OCI-LY1 (cell line): Measurements from ENCODE around the gene SLC25A26.

Experiments
- H2AFZ ChIP-seq: fragments of 200-600 bp; sonication (generic), shearing (Covaris generic); 2 replicates; pipeline ENCODE4 v1.6.0; 2014; ENCODE audit warnings: antibody characterized with exemption, mild to moderate bottlenecking, low read length
- H3F3A ChIP-seq: fragments of 200-600 bp; sonication (generic), shearing (Covaris generic); 2 replicates; pipeline ENCODE4 v1.6.0; 2014; ENCODE audit warnings: mild to moderate bottlenecking, antibody characterized with exemption, low read length, moderate library complexity; ENCODE audit not compliant: insufficient read depth
- H3K27ac ChIP-seq: fragments of 200-600 bp; sonication (generic); 2 replicates; pipeline ENCODE4 v1.5.1; 2014; ENCODE audit warnings: low read length, mixed run types, mild to moderate bottlenecking, low read depth; ENCODE audit not compliant: poor library complexity, severe bottlenecking
- H3K27me3 ChIP-seq: fragments of 200-600 bp; sonication (generic); 2 replicates; pipeline ENCODE4 v1.6.0; 2014; ENCODE audit warnings: antibody characterized with exemption, mild to moderate bottlenecking, low read length, moderate library complexity; ENCODE audit not compliant: insufficient read depth
- H3K36me3 ChIP-seq: fragments of 200-600 bp; sonication (generic); 2 replicates; pipeline ENCODE4 v1.6.1; 2014; ENCODE audit warnings: mild to moderate bottlenecking, antibody characterized with exemption, low read length, moderate library complexity, mixed read lengths; ENCODE audit not compliant: insufficient read depth
- H3K4me1 ChIP-seq: fragments of 200-600 bp; sonication (generic); 2 replicates; pipeline ENCODE4 v1.5.1; 2014; ENCODE audit warnings: mild to moderate bottlenecking, low read length, moderate library complexity; ENCODE audit not compliant: insufficient read depth, severe bottlenecking
- H3K4me2 ChIP-seq: fragments of 200-600 bp; sonication (generic), shearing (Covaris generic); 2 replicates; pipeline ENCODE4 v1.6.1; 2014; ENCODE audit warnings: low read length
- H3K4me3 ChIP-seq: fragments of 200-600 bp; sonication (generic); 2 replicates; pipeline ENCODE4 v1.5.1; 2014; ENCODE audit warnings: low read length, low read depth, mild to moderate bottlenecking, mixed read lengths; ENCODE audit not compliant: poor library complexity, severe bottlenecking
- H3K79me2 ChIP-seq: fragments of 200-600 bp; shearing (Covaris generic); 2 replicates; pipeline ENCODE4 v1.6.1; 2016; ENCODE audit warnings: mixed run types, low read length, mixed read lengths; ENCODE audit not compliant: insufficient read depth
- H3K9ac ChIP-seq: fragments of 200-600 bp; sonication (generic), shearing (Covaris generic); 2 replicates; pipeline ENCODE4 v1.6.1; 2014; ENCODE audit warnings: mild to moderate bottlenecking, low read length, mixed read lengths
- H3K9me2 ChIP-seq: fragments of 200-600 bp; sonication (generic), shearing (Covaris generic); 2 replicates; pipeline ENCODE4 v1.6.1; 2014; ENCODE audit warnings: low read depth, mild to moderate bottlenecking, low read length, mixed read lengths
- H3K9me3 ChIP-seq: fragments of 200-600 bp; shearing (Covaris generic); 2 replicates; pipeline ENCODE4 v1.6.1; 2014; ENCODE audit warnings: low read length, mixed read lengths
- H4K20me1 ChIP-seq: fragments of 200-600 bp; sonication (generic), shearing (Covaris generic); 2 replicates; pipeline ENCODE4 v1.6.0; 2016; ENCODE audit warnings: mild to moderate bottlenecking, low read length; ENCODE audit not compliant: insufficient read depth
- CTCF ChIP-seq: fragments of 200-600 bp; sonication (generic), shearing (Covaris generic); IDR thresholded peaks from 2 replicates; pipeline ENCODE4 v1.5.1; 2017; ENCODE audit warnings: mild to moderate bottlenecking, antibody characterized with exemption, low read length, moderate library complexity, mixed read lengths
- EZH2 ChIP-seq: fragments of 200-600 bp; sonication (generic), shearing (Covaris generic); IDR thresholded peaks from 2 replicates; pipeline ENCODE4 v1.8.0; 2017; ENCODE audit warnings: borderline replicate concordance, mixed run types, mild to moderate bottlenecking, antibody characterized with exemption, low read length, moderate library complexity, mixed read lengths

The SLC25A26 gene

GRCh38 chr3:66423791-66424190, 203.0 kb downstream of the SLC25A26 start:
- no peaks in the 10 kb centered on the region for H3K9me2 ChIP-seq
- TF ChIP-seq CTCF, result no peak
- H3K4me3 ChIP-seq, result no peak overlapping the region
- no peaks in the 10 kb centered on the region for H3K79me2 ChIP-seq
- H3K4me2 ChIP-seq, result no peak overlapping the region
- H3K4me1 ChIP-seq, result no peaks in the 10 kb centered on the region
- no peak overlapping the region for H3K27ac ChIP-seq
- no peaks in the 10 kb centered on the region for H3K9me3 ChIP-seq
- H4K20me1 ChIP-seq, result no peaks in the 10 kb centered on the region
- H2AFZ ChIP-seq, result no peak overlapping the region
- H3K9ac ChIP-seq, result no peak overlapping the region
- H3K27me3 ChIP-seq, result no peaks in the 10 kb centered on the region
- H3K36me3 ChIP-seq, result no peaks in the 10 kb centered on the region
- no peaks in the 10 kb centered on the region for H3F3A ChIP-seq

- H3K4me1 ChIP-seq, result no peaks in the 10 kb centered on the region
- no peak overlapping the region for H3K4me2 ChIP-seq
- H3K27me3 ChIP-seq, result no peaks in the 10 kb centered on the region
- TF ChIP-seq CTCF, result no peak
- TF ChIP-seq EZH2, result no peak
- H3K79me2 ChIP-seq, result no peaks in the 10 kb centered on the region
- no peaks in the 10 kb centered on the region for H3F3A ChIP-seq
- no peaks in the 10 kb centered on the region for H3K36me3 ChIP-seq
- no peak overlapping the region for H3K4me3 ChIP-seq
- H3K9me3 ChIP-seq, result no peaks in the 10 kb centered on the region
- H2AFZ ChIP-seq, result no peak overlapping the region
- no peaks in the 10 kb centered on the region for H3K9me2 ChIP-seq
- H3K9ac ChIP-seq, result no peak overlapping the region
- H4K20me1 ChIP-seq, result no peaks in the 10 kb centered on the region
- H3K27ac ChIP-seq, result no peak overlapping the region
Observed at GRCh38 chr3:66425032-66425431, 204.2 kb downstream of the SLC25A26 start.

GRCh38 chr3:66425576-66426114, 204.8 kb downstream of the SLC25A26 start:
- Histone ChIP-seq H3K36me3 (no peaks in the 10 kb centered on the region), H3K9ac (no peak overlapping the region), H4K20me1 (no peaks in the 10 kb centered on the region), H2AFZ (no peak overlapping the region), H3K27ac (no peak overlapping the region), H3F3A (no peaks in the 10 kb centered on the region), H3K4me1 (no peaks in the 10 kb centered on the region), H3K4me2 (no peak overlapping the region), H3K9me3 (no peaks in the 10 kb centered on the region), H3K27me3 (no peaks in the 10 kb centered on the region), H3K79me2 (no peaks in the 10 kb centered on the region), H3K4me3 (no peak overlapping the region), H3K9me2 (no peaks in the 10 kb centered on the region)
- no peak for TF ChIP-seq EZH2
- no peak for TF ChIP-seq CTCF
